ENCODE measurements around the gene PBRM1.

The PBRM1 gene

DNA sequence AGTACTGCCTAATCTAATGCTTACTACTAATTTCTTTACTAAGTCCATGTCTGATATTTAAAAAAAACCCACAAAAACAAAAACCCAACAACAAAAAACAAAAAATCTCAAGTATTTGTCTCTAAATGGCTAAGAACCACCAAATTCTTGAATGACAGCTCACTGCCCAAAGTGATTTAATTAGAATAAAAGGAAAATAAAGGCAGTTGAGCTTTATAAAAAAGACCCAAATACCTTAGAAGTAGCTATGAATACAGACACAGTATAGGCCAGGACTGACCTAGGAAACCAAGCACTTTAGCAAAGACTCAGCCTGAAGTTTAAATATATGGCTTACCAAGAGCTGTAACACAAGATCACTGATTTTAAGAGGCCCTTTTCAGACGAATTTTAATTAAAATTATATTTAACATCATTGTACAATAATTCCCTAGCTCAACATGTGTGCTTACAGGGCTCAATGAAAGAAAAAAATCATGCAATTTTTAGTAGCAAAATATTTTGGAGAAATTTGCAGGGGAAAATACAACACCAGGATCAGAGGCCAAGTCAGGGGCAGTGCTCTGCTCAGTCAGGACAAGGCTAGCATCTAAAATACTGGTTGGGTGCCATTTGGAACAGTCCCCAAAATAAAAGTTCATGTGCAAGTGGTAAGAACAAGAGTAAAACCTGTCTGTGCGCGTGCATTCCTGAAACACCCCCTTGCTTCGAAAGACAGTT is 124.5 kb downstream of the PBRM1 start:
- DNase-seq, result no peak

DNA sequence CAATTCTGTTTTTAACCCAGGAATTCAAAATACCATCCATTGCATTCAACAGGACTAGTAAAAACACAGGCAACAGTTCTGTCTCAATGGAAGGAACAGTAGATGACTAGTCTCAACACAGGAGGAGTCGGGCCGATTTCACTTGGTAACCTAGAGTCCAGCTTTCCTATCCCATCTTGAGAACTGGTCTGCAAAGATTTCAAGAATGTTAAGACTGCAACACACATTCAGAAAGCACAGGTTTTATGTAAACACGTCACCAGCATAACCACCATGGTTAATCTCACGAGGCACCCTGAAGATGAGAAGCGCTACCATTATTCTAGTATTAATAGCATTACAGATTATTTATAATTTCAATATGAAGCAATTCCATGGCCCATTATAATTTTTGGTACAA is 127.3 kb downstream of the PBRM1 start:
- DNase-seq, result no peak

- DNase-seq, result no peak
Observed at GRCh38 chr3:52557011-52557960, 128.4 kb downstream of the PBRM1 start.

GRCh38 chr3:52555056-52555455 is 130.7 kb downstream of the PBRM1 start:
- DNase-seq, result no peak

- no peak for DNase-seq
Observed at GRCh38 chr3:52554026-52554755, 131.5 kb downstream of the PBRM1 start.

GRCh38 chr3:52552089-52552488 is 133.6 kb downstream of the PBRM1 start:
- no peak for DNase-seq

- DNase-seq, result no peak
Observed at GRCh38 chr3:52551118-52551517, 134.6 kb downstream of the PBRM1 start.

DNA sequence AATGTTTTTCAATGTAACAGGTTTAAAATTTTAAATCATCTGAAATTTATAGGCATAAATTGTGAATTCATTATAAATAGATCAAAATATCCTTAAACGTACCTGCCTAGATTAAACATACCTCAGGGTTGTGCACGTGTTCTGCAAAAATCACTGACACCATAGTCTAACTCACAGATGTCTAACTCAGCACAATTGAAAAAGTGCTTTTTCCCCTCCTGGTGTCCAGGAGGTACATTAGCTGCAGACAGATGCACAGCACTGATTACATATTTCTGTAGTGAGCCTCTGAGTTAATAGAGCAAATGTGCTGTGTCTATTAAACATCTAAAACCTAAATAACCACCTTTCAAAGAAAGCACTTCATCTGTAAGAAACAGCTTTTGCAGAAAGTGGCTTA is 138.6 kb downstream of the PBRM1 start:
- DNase-seq, result no peak

DNA sequence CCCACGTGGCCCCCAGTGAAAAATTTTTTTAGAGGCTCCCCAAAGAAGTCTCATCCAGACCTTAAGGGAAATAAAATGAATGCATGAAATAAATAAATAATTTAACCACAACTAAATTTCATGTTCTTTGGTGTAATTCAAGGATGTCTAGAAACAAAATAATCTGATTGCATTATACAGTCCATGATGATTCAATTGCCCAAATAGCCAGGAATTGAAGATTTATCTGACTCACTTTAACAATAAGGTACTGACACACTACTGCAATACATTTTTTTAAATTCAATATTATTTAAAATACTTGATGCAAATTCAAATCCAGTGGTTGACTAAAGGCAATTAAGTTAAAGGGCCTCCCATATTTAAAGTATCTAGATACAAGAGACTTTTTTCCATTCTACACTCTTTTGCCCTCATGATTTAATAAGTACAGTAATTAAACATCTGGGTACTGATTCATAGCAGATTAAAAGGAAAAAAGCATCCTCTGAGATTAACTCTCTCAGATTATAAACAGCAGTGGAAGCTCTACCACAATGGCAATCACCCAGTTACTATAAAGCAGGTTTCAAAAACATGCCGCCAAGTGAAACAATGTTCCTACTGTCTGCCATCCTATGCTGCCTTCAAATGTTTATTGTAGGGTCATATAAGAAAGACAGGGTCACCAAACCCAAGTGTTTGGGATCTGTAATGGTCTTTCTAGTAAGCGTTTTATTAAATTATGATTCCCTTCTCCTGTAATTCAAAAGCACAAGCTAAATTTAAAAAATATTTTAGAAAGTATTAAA is 139.4 kb downstream of the PBRM1 start:
- DNase-seq, result no peak

DNA sequence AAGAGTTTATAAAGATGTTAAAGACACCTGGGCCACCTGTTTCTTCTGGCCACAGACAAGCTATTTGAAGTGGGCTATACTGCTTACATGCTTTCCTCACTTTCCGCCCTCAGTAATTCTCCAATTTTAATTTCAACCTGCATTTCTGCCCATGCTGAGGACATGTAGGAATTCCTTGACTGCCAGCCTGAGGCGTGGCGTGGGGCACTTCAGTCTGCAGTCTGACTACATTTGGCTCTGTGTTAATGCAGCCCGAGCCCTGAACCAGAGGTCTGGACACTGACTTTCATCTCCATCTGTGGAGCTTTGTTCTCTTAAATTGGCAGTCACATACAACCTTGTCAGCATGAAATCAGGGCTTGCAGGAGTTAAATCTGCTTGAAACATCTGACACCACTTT is 140.8 kb downstream of the PBRM1 start:
- no peak for DNase-seq

DNA sequence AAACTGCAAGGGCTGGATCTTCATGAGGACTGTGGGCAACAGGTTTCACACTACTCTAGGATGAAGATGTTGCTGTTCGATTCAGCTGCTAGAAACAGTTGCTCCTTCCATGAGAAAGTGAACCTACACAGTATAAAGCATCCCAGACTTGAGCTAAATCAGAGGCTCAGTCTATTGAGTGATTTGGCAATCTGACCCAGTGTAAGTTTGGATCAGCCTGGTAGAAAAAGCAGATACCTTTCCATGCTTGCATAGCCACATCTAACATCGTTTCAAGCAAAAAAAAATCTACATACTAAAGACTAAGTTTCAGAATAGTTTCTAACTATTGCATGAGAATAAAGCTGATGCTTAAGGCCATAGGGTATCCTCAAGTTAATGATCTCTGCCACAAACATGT is 144.7 kb downstream of the PBRM1 start:
- DNase-seq, result no peak

DNA sequence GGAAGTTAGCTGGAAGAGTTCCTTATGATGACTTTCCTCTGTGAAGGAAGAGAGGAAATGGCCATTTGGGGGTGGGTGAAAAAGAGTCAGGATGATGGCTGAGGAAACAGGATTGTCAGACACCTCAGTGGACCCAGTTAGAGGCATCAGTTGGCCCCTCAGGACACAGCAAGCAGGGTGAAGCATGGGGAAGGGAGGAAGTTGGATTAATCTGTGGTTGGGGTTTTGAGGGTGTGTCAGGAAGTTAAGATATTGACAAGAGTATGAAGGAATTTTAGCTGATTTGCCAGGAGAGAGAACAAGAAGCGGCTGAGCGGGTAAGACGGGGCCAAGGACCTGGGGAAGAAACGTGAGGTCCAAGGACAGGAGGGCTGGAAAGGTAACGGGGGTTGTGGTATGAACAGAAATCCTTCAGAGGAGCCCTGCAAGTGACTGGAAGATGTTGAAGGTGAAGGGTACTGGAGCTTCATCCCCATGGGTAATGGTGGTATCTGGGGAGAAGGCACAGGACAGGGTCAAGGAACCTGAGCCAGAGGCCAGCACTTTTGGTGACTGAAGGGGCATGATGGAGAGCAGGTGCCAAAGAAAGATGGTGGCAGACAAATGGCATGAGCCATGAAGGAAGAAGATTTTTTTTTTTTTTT is 146.6 kb downstream of the PBRM1 start:
- no peak for DNase-seq

GRCh38 chr3:52537726-52538421 is 147.8 kb downstream of the PBRM1 start:
- DNase-seq, result no peak

GRCh38 chr3:52537165-52537620 is 148.5 kb downstream of the PBRM1 start:
- DNase-seq, result no peak

GRCh38 chr3:52536369-52537164 is 149.1 kb downstream of the PBRM1 start, which contains the start of gene UQCC5:
UQCC5 (plus strand) TSS chr3:52536605; CDS start chr3:52536756, 151 bp downstream.
- peak; percentile 88 to 94 for DNase-seq

DNA sequence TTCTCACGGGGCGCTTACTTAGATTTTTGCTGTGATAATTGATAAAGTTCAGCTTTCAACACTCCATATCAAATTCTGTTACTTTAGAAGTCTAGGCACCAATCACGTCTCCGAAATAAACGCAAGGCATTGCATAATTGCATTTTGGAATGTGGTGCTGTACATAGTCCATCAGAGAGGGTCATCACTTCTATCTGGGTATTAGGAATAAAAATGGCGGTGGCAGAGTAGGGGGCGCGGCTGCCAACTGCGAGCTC is 149.7 kb downstream of the PBRM1 start:
- DNase-seq, result no peak

GRCh38 chr3:52535411-52536111 is 150.2 kb downstream of the PBRM1 start:
- no peak for DNase-seq

GRCh38 chr3:52534281-52535183 is 151.2 kb downstream of the PBRM1 start:
- DNase-seq, result no peak

Measured in cerebellar nuclear complex (tissue), 1 donor.